Anterior cingulate cortex (tissue), 58 donors: ENCODE measurements around the gene HCAR3.
A peak's percentile ranks its signal among the peaks of the same experiment; 100 is the strongest.
"Not testable (repeated sequence)": the region's sequence is repeated elsewhere in the genome, so short reads cannot be mapped to it uniquely, and the experiment has no call there.

Experiments used
- DNase-seq, 58 donors: peaks; one replicate each; lab custom pipeline; 2025; lab: John Stamatoyannopoulos, UW

HCAR3 gene

GRCh38 chr12:122716658-122717057 is at the start of gene HCAR3:
HCAR3 (minus strand) TSS chr12:122716811; CDS start chr12:122716737, 74 bp downstream.
- DNase-seq: not testable (repeated sequence)

GRCh38 chr12:122757568-122757967 is 41.0 kb upstream of the HCAR3 start:
- DNase-seq: no peak

- DNase-seq: no peak
These were observed 38.2 kb upstream of the HCAR3 start for GRCh38 chr12:122754790-122755189.

GRCh38 chr12:122753319-122753650 is 36.7 kb upstream of the HCAR3 start:
- DNase-seq: no peak

GRCh38 chr12:122752464-122753318 is 36.1 kb upstream of the HCAR3 start, which contains the start of gene DENR:
DENR (plus strand) TSS chr12:122752824; CDS start chr12:122753702, 878 bp downstream.
- peak; percentile 75 to 98 (median 94) for DNase-seq

GRCh38 chr12:122750781-122751515 is 34.3 kb upstream of the HCAR3 start:
- DNase-seq: not testable (repeated sequence)

GRCh38 chr12:122749569-122750332 is 33.1 kb upstream of the HCAR3 start:
- no peak for DNase-seq

GRCh38 chr12:122747224-122748135 is 30.9 kb upstream of the HCAR3 start:
- DNase-seq: no peak

- peak in 1 of 58 donors; percentile 15 for DNase-seq
These were observed 27.4 kb upstream of the HCAR3 start for GRCh38 chr12:122743895-122744525.

GRCh38 chr12:122740351-122740750 is 23.7 kb upstream of the HCAR3 start:
- DNase-seq: no peak

GRCh38 chr12:122738571-122738970 is 22.0 kb upstream of the HCAR3 start:
- DNase-seq: no peak

GRCh38 chr12:122732611-122733010 is 16.0 kb upstream of the HCAR3 start:
- no peak for DNase-seq

GRCh38 chr12:122732170-122732569 is 15.6 kb upstream of the HCAR3 start:
- no peak for DNase-seq

GRCh38 chr12:122730215-122731014 is 13.8 kb upstream of the HCAR3 start, which contains the start of gene HCAR1:
HCAR1 (minus strand) TSS chr12:122730844; CDS start chr12:122730339, 505 bp downstream.
- DNase-seq: no peak

GRCh38 chr12:122729583-122730214 is 13.1 kb upstream of the HCAR3 start:
- DNase-seq: no peak

GRCh38 chr12:122726080-122726558 is 9.5 kb upstream of the HCAR3 start:
- DNase-seq: no peak

GRCh38 chr12:122725452-122726079 is 9.0 kb upstream of the HCAR3 start:
- no peak for DNase-seq
